Neural cell (in vitro differentiated cells): ENCODE measurements around the gene ADGRG3. TPM values are rescaled to one million over a fixed set of nuclear protein-coding genes. Genes with fewer than 3 reads are reported as not detected.

Experiments used
- H2AFZ ChIP-seq: fragments of 200-600, 300-800 bp; sonication (generic), shearing (Covaris generic); 2 replicates; pipeline ENCODE4 v1.6.0; 2014; ENCODE audit warnings: low read depth, mild to moderate bottlenecking, antibody characterized with exemption, low read length, moderate library complexity
- H3F3A ChIP-seq: fragments of 200-600 bp; shearing (Covaris generic); 2 replicates; pipeline ENCODE4 v1.6.1; 2016; ENCODE audit warnings: mild to moderate bottlenecking, moderate library complexity, mixed read lengths, antibody characterized with exemption, low read length; ENCODE audit not compliant: insufficient read depth, poor library complexity, severe bottlenecking
- H3K27ac ChIP-seq: fragments of 200-600, 300-800 bp; sonication (generic), shearing (Covaris generic); 2 replicates; pipeline ENCODE4 v1.5.1; 2014; ENCODE audit warnings: mild to moderate bottlenecking, low read length, moderate library complexity
- H3K27me3 ChIP-seq: fragments of 300-800, 200-600 bp; sonication (generic), shearing (Covaris generic); 2 replicates; pipeline ENCODE4 v1.6.0; 2014; ENCODE audit warnings: mild to moderate bottlenecking, low read depth, low read length, moderate library complexity; ENCODE audit not compliant: insufficient read depth
- H3K36me3 ChIP-seq: fragments of 300-800, 200-600 bp; sonication (generic), shearing (Covaris generic); 2 replicates; pipeline ENCODE4 v1.5.1; 2014; ENCODE audit warnings: mild to moderate bottlenecking, antibody characterized with exemption, low read length, moderate library complexity; ENCODE audit not compliant: insufficient read depth
- H3K4me2 ChIP-seq: fragments of 300-800, 200-600 bp; sonication (generic), shearing (Covaris generic); 2 replicates; pipeline ENCODE4 v1.6.0; 2014; ENCODE audit warnings: mild to moderate bottlenecking, low read length
- H3K4me3 ChIP-seq: fragments of 300-800, 200-600 bp; sonication (generic), shearing (Covaris generic); 2 replicates; pipeline ENCODE4 v1.5.1; 2014; ENCODE audit warnings: mild to moderate bottlenecking, low read length, moderate library complexity
- H3K79me2 ChIP-seq: fragments of 200-600 bp; shearing (Covaris generic); replicated peaks from 2 replicates; pipeline ENCODE4 v1.6.0; 2014; ENCODE audit warnings: mild to moderate bottlenecking, low read length, moderate library complexity; ENCODE audit not compliant: insufficient read depth
- H3K9ac ChIP-seq: fragments of 300-800, 200-600 bp; sonication (generic), shearing (Covaris generic); 2 replicates; pipeline ENCODE4 v1.6.1; 2016; ENCODE audit warnings: mild to moderate bottlenecking, low read length, mixed read lengths
- H3K9me2 ChIP-seq: fragments of 200-600 bp; shearing (Covaris generic); 2 replicates; pipeline ENCODE4 v1.6.1; 2016; ENCODE audit warnings: mild to moderate bottlenecking, low read length, mixed read lengths; ENCODE audit not compliant: insufficient read depth
- H3K9me3 ChIP-seq: fragments of 200-600, 300-800 bp; sonication (generic), shearing (Covaris generic); 2 replicates; pipeline ENCODE4 v1.6.1; 2016; ENCODE audit warnings: mild to moderate bottlenecking, mixed run types, low read length, moderate library complexity, mixed read lengths
- H4K20me1 ChIP-seq: fragments of 200-600 bp; shearing (Covaris generic); 2 replicates; pipeline ENCODE4 v1.6.1; 2016; ENCODE audit warnings: mild to moderate bottlenecking, mixed run types; ENCODE audit not compliant: insufficient read depth
- EP300 ChIP-seq: fragments of 450-650 bp; conservative IDR thresholded peaks from 2 replicates; pipeline ENCODE4 v1.6.1; 2014; ENCODE audit warnings: antibody characterized with exemption, mild to moderate bottlenecking, moderate library complexity; ENCODE audit not compliant: poor library complexity, severe bottlenecking
- EZH2 ChIP-seq: fragments of 200-600, 300-800 bp; shearing (Covaris generic), sonication (generic); IDR thresholded peaks from 2 replicates; pipeline ENCODE4 v1.6.1; 2014; ENCODE audit warnings: antibody characterized with exemption, low read length, borderline replicate concordance, mild to moderate bottlenecking; ENCODE audit not compliant: insufficient read depth, poor library complexity, severe bottlenecking
- MXI1 ChIP-seq: fragments of 450-650 bp; conservative IDR thresholded peaks from 2 replicates; pipeline ENCODE4 v1.6.1; 2014; ENCODE audit warnings: antibody characterized with exemption, mild to moderate bottlenecking; ENCODE audit not compliant: poor library complexity, severe bottlenecking
- POLR2AphosphoS5 ChIP-seq: IDR thresholded peaks from 2 replicates; pipeline ENCODE4 v1.6.1; 2012
- RAD21 ChIP-seq: fragments of 450-650 bp; conservative IDR thresholded peaks from 2 replicates; pipeline ENCODE4 v1.6.1; 2014; ENCODE audit warnings: antibody characterized with exemption, mild to moderate bottlenecking, moderate library complexity
- SMC3 ChIP-seq: fragments of 450-650 bp; conservative IDR thresholded peaks from 2 replicates; pipeline ENCODE4 v1.6.1; 2014; ENCODE audit warnings: antibody characterized with exemption, mild to moderate bottlenecking, moderate library complexity; ENCODE audit not compliant: poor library complexity
- TAF1 ChIP-seq: IDR thresholded peaks from 2 replicates; pipeline ENCODE4 v1.6.1; 2012; ENCODE audit warnings: low read depth
- polyA plus RNA-seq: library from polyadenylated mRNA; depleted of rRNA; stranded (reverse); fragments of >200 nt; gene quantifications from 2 replicates; pipeline ENCODE4 v1.2.3, GENCODE V29; 2014
- TF ChIP-seq, protein P1 (sequence below): fragments of 450-650 bp; IDR thresholded peaks from 2 replicates; pipeline ENCODE4 v1.5.1; 2014; ENCODE audit warnings: antibody characterized with exemption, mild to moderate bottlenecking, moderate library complexity; ENCODE audit not compliant: poor library complexity, severe bottlenecking
- TF ChIP-seq, protein P2 (sequence below): IDR thresholded peaks from 2 replicates; pipeline ENCODE4 v1.6.1; 2012; ENCODE audit warnings: borderline replicate concordance

Gene ADGRG3
- polyA plus RNA-seq, 1 donor from 2014 or later: 0.62 TPM

DNA sequence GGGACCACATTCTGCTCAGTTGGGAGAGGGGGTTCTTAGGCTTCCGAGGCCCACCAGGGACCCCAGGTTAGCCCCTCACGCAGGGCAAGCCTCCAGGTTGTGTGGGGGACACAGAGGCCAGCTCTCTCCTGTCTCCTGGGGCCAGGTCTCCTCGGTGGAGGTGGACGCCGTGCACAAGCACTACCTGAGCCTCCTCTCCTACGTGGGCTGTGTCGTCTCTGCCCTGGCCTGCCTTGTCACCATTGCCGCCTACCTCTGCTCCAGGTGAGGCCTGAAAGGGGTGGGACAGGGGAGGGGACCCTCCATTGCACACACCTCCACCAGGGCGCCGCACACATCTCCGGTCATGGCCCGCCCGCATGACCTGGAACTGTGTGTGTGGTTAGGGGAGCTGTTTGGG is 10.9 kb upstream of the ADGRG3 start:
- H3K36me3 ChIP-seq: peaks cover 29% of the 10 kb centered on the region

DNA sequence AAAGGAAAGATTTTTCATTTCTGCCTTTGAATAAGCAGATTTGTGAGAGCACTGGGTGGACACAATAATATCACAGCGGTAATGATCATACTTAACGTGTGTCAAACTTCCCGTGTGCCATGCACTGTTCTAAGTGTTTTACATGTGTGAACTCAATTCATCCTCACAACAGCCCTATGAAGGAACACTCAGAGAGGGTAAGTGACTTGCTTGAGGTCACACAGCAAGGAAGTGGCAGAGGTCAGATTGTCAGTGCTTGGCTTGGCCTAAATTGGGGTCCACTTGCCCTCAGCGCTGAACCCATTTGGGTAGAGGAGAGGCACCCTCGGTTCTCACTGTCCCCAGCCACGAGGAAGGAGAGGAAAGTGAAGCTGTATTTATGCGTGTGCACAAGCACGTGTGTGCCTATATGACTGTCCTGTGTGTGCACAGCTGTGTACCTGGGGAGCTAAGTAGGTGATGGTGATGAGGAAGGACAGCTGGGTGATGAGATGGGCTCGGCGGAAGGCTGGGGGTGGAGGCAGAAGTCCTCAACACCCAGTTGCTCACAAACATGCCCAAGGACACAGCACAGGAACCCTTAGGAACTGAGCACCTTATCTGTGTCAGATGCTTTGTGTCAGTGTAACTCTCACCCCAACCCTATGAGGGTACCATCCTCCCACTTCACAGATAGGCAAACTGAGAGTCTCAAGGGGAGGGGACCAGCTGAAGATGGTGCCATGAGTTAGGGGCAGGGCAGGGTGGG is 9.8 kb upstream of the ADGRG3 start:
- Histone ChIP-seq H3F3A (no peaks in the 10 kb centered on the region), H2AFZ (no peak overlapping the region), H3K9me3 (no peaks in the 10 kb centered on the region), H3K4me3 (no peak overlapping the region), H4K20me1 (no peaks in the 10 kb centered on the region), H3K79me2 (no peaks in the 10 kb centered on the region), H3K36me3 (peaks cover 29% of the 10 kb centered on the region), H3K9me2 (no peaks in the 10 kb centered on the region), H3K27me3 (no peaks in the 10 kb centered on the region), H3K9ac (no peak overlapping the region), H3K4me2 (no peak overlapping the region), H3K27ac (no peak overlapping the region)
- TF ChIP-seq POLR2AphosphoS5 (no peak), SMC3 (no peak), TAF1 (no peak), RAD21 (no peak), MXI1 (no peak), EZH2 (no peak), EP300 (no peak)
- TF ChIP-seq, protein P1, sequence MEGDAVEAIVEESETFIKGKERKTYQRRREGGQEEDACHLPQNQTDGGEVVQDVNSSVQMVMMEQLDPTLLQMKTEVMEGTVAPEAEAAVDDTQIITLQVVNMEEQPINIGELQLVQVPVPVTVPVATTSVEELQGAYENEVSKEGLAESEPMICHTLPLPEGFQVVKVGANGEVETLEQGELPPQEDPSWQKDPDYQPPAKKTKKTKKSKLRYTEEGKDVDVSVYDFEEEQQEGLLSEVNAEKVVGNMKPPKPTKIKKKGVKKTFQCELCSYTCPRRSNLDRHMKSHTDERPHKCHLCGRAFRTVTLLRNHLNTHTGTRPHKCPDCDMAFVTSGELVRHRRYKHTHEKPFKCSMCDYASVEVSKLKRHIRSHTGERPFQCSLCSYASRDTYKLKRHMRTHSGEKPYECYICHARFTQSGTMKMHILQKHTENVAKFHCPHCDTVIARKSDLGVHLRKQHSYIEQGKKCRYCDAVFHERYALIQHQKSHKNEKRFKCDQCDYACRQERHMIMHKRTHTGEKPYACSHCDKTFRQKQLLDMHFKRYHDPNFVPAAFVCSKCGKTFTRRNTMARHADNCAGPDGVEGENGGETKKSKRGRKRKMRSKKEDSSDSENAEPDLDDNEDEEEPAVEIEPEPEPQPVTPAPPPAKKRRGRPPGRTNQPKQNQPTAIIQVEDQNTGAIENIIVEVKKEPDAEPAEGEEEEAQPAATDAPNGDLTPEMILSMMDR: no peak
- TF ChIP-seq, protein P2, sequence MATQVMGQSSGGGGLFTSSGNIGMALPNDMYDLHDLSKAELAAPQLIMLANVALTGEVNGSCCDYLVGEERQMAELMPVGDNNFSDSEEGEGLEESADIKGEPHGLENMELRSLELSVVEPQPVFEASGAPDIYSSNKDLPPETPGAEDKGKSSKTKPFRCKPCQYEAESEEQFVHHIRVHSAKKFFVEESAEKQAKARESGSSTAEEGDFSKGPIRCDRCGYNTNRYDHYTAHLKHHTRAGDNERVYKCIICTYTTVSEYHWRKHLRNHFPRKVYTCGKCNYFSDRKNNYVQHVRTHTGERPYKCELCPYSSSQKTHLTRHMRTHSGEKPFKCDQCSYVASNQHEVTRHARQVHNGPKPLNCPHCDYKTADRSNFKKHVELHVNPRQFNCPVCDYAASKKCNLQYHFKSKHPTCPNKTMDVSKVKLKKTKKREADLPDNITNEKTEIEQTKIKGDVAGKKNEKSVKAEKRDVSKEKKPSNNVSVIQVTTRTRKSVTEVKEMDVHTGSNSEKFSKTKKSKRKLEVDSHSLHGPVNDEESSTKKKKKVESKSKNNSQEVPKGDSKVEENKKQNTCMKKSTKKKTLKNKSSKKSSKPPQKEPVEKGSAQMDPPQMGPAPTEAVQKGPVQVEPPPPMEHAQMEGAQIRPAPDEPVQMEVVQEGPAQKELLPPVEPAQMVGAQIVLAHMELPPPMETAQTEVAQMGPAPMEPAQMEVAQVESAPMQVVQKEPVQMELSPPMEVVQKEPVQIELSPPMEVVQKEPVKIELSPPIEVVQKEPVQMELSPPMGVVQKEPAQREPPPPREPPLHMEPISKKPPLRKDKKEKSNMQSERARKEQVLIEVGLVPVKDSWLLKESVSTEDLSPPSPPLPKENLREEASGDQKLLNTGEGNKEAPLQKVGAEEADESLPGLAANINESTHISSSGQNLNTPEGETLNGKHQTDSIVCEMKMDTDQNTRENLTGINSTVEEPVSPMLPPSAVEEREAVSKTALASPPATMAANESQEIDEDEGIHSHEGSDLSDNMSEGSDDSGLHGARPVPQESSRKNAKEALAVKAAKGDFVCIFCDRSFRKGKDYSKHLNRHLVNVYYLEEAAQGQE: no peak

More for the DNA sequence above, 10.9 kb upstream of the ADGRG3 start:
- Histone ChIP-seq H4K20me1 (peaks cover 6% of the 10 kb centered on the region), H3F3A (no peaks in the 10 kb centered on the region), H3K27ac (no peak overlapping the region), H3K4me2 (no peak overlapping the region), H3K79me2 (no peaks in the 10 kb centered on the region), H2AFZ (no peak overlapping the region), H3K9me3 (no peaks in the 10 kb centered on the region), H3K27me3 (no peaks in the 10 kb centered on the region), H3K9ac (no peak overlapping the region), H3K4me3 (no peak overlapping the region), H3K9me2 (no peaks in the 10 kb centered on the region)
- no peak for TF ChIP-seq TAF1
- no peak for TF ChIP-seq POLR2AphosphoS5
- TF ChIP-seq RAD21: no peak
- TF ChIP-seq MXI1: no peak
- TF ChIP-seq, protein P2: no peak
- no peak for TF ChIP-seq SMC3
- TF ChIP-seq, protein P1: no peak
- TF ChIP-seq EZH2: no peak
- no peak for TF ChIP-seq EP300
